ENCODE results near the gene WASL.

Gene WASL

GRCh38 chr7:123662755-123663154 lies 86.0 kb downstream of the WASL start:
- no peaks in the 10 kb centered on the region for H3K36me3 ChIP-seq (replicated peaks; ENCODE audit: low read depth, low read length)
- H3K27me3 ChIP-seq (ENCODE audit: low read depth, low read length) = no peaks in the 10 kb centered on the region
- no peak overlapping the region for H2AFZ ChIP-seq (ENCODE audit: low read depth, low read length)
- no peak overlapping the region for H3K9ac ChIP-seq (ENCODE audit: low read length)
- no peak overlapping the region for H3K4me3 ChIP-seq (ENCODE audit: low read length)
- no peak overlapping the region for H3K4me2 ChIP-seq (ENCODE audit: low read length)
- TF ChIP-seq CTCF (IDR thresholded peaks at IDR 0.05; ENCODE audit: low read depth, low read length) = no peak
- TF ChIP-seq EZH2phosphoT487 (IDR thresholded peaks at IDR 0.05; ENCODE audit: low read depth) = no peak
- H3K79me2 ChIP-seq (ENCODE audit: low read length) = no peaks in the 10 kb centered on the region
- H3K4me1 ChIP-seq (ENCODE audit: low read length) = no peaks in the 10 kb centered on the region
- H3K9me3 ChIP-seq (ENCODE audit: insufficient read depth, low read length) = no peaks in the 10 kb centered on the region
- H4K20me1 ChIP-seq (ENCODE audit: insufficient read depth, low read length) = no peaks in the 10 kb centered on the region
- H3K27ac ChIP-seq (ENCODE audit: low read length) = no peak overlapping the region

DNA sequence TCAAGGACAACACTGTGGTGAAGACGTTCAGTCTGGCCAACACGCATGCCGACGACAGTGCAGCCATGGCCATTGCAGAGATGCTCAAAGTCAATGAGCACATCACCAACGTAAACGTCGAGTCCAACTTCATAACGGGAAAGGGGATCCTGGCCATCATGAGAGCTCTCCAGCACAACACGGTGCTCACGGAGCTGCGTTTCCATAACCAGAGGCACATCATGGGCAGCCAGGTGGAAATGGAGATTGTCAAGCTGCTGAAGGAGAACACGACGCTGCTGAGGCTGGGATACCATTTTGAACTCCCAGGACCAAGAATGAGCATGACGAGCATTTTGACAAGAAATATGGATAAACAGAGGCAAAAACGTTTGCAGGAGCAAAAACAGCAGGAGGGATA lies 86.5 kb downstream of the WASL start:
- no peak overlapping the region for H3K9ac ChIP-seq (ENCODE audit: low read length)
- no peak overlapping the region for H2AFZ ChIP-seq (ENCODE audit: low read depth, low read length)
- H4K20me1 ChIP-seq (ENCODE audit: insufficient read depth, low read length) = no peaks in the 10 kb centered on the region
- H3K4me1 ChIP-seq (ENCODE audit: low read length) = no peaks in the 10 kb centered on the region
- H3K27me3 ChIP-seq (ENCODE audit: low read depth, low read length) = no peaks in the 10 kb centered on the region
- H3K4me2 ChIP-seq (ENCODE audit: low read length) = no peak overlapping the region
- no peak for TF ChIP-seq EZH2phosphoT487 (IDR thresholded peaks at IDR 0.05; ENCODE audit: low read depth)
- no peak for TF ChIP-seq CTCF (IDR thresholded peaks at IDR 0.05; ENCODE audit: low read depth, low read length)
- no peak overlapping the region for H3K4me3 ChIP-seq (ENCODE audit: low read length)
- H3K36me3 ChIP-seq (replicated peaks; ENCODE audit: low read depth, low read length) = no peaks in the 10 kb centered on the region
- H3K79me2 ChIP-seq (ENCODE audit: low read length) = no peaks in the 10 kb centered on the region
- H3K9me3 ChIP-seq (ENCODE audit: insufficient read depth, low read length) = no peaks in the 10 kb centered on the region
- H3K27ac ChIP-seq (ENCODE audit: low read length) = no peak overlapping the region

- H3K9me3 ChIP-seq (ENCODE audit: insufficient read depth, low read length) = no peaks in the 10 kb centered on the region
- H3K27me3 ChIP-seq (ENCODE audit: low read depth, low read length) = no peaks in the 10 kb centered on the region
- H3K27ac ChIP-seq (ENCODE audit: low read length) = no peak overlapping the region
- no peaks in the 10 kb centered on the region for H3K79me2 ChIP-seq (ENCODE audit: low read length)
- H3K36me3 ChIP-seq (replicated peaks; ENCODE audit: low read depth, low read length) = no peaks in the 10 kb centered on the region
- no peak overlapping the region for H2AFZ ChIP-seq (ENCODE audit: low read depth, low read length)
- H4K20me1 ChIP-seq (ENCODE audit: insufficient read depth, low read length) = no peaks in the 10 kb centered on the region
- no peak overlapping the region for H3K4me2 ChIP-seq (ENCODE audit: low read length)
- H3K4me1 ChIP-seq (ENCODE audit: low read length) = no peaks in the 10 kb centered on the region
- H3K9ac ChIP-seq (ENCODE audit: low read length) = no peak overlapping the region
- no peak for TF ChIP-seq CTCF (IDR thresholded peaks at IDR 0.05; ENCODE audit: low read depth, low read length)
- no peak for TF ChIP-seq EZH2phosphoT487 (IDR thresholded peaks at IDR 0.05; ENCODE audit: low read depth)
- H3K4me3 ChIP-seq (ENCODE audit: low read length) = no peak overlapping the region
Measured at GRCh38 chr7:123661765-123662164, 87.0 kb downstream of the WASL start.

- Histone ChIP-seq H3K4me1 (ENCODE audit: low read length) (no peaks in the 10 kb centered on the region), H4K20me1 (ENCODE audit: insufficient read depth, low read length) (no peaks in the 10 kb centered on the region), H3K27ac (ENCODE audit: low read length) (no peak overlapping the region), H2AFZ (ENCODE audit: low read depth, low read length) (no peak overlapping the region), H3K27me3 (ENCODE audit: low read depth, low read length) (no peaks in the 10 kb centered on the region), H3K79me2 (ENCODE audit: low read length) (no peaks in the 10 kb centered on the region), H3K9me3 (ENCODE audit: insufficient read depth, low read length) (no peaks in the 10 kb centered on the region), H3K4me2 (ENCODE audit: low read length) (no peak overlapping the region), H3K36me3 (replicated peaks; ENCODE audit: low read depth, low read length) (no peaks in the 10 kb centered on the region), H3K4me3 (ENCODE audit: low read length) (no peak overlapping the region), H3K9ac (ENCODE audit: low read length) (no peak overlapping the region)
- TF ChIP-seq EZH2phosphoT487 (IDR thresholded peaks at IDR 0.05; ENCODE audit: low read depth) (no peak), CTCF (IDR thresholded peaks at IDR 0.05; ENCODE audit: low read depth, low read length) (no peak)
Measured at GRCh38 chr7:123660514-123661354, 88.1 kb downstream of the WASL start.
